Liver (tissue), 9 donors: ENCODE results near the gene NFATC1. TPM values are rescaled to one million over a fixed set of nuclear protein-coding genes. Genes with fewer than 3 reads are reported as not detected.

Experiments used
- DNase-seq: peaks from one replicate; pipeline ENCODE4 v3.0.0-alpha.2; 2017; ENCODE audit warnings: low spot score
- H3K27ac ChIP-seq, 2 donors: one replicate each; pipeline ENCODE4 v1.7.0; 2013; ENCODE audit warnings: inconsistent platforms in 2 of 2, low read length in 2 of 2, control low read depth in 1 of 2, low read depth in 1 of 2, mild to moderate bottlenecking in 1 of 2
- H3K27me3 ChIP-seq, 4 donors: one replicate each; pipeline versions ENCODE4 v1.6.1 to v1.7.0; 2013; ENCODE audit warnings: low read length in 3 of 4, inconsistent platforms in 1 of 4, mild to moderate bottlenecking in 1 of 4, moderate library complexity in 1 of 4; ENCODE audit not compliant: control insufficient read depth in 4 of 4, insufficient read depth in 4 of 4
- H3K36me3 ChIP-seq, 4 donors: one replicate each; pipeline versions ENCODE4 v1.6.1 to v1.7.0; 2013; ENCODE audit warnings: low read length in 3 of 4, mild to moderate bottlenecking in 3 of 4, low read depth in 1 of 4, moderate library complexity in 1 of 4; ENCODE audit not compliant: control insufficient read depth in 4 of 4, insufficient read depth in 3 of 4
- H3K4me1 ChIP-seq, 4 donors: one replicate each; pipeline versions ENCODE4 v1.6.1 to v1.7.0; 2013; ENCODE audit warnings: low read length in 3 of 4, mild to moderate bottlenecking in 3 of 4, moderate library complexity in 1 of 4; ENCODE audit not compliant: control insufficient read depth in 4 of 4, insufficient read depth in 4 of 4
- H3K4me3 ChIP-seq, 3 donors: one replicate each; pipeline versions ENCODE4 v1.6.1 to v1.7.0; 2013; ENCODE audit warnings: low read length in 3 of 3, control low read depth in 1 of 3, low read depth in 1 of 3, mild to moderate bottlenecking in 1 of 3
- H3K9ac ChIP-seq, 2 donors: one replicate each; pipeline ENCODE4 v1.7.0; 2013; ENCODE audit warnings: low read length in 2 of 2, mild to moderate bottlenecking in 2 of 2, moderate library complexity in 2 of 2, control low read depth in 1 of 2, low read depth in 1 of 2
- H3K9me3 ChIP-seq, 4 donors: one replicate each; pipeline versions ENCODE4 v1.6.1 to v1.7.0; 2013; ENCODE audit warnings: low read length in 3 of 4; ENCODE audit not compliant: control insufficient read depth in 4 of 4
- EGR1 ChIP-seq, 2 donors: IDR thresholded peaks; 2 replicates each; pipeline ENCODE4 v1.6.1; 2016 to 2018; ENCODE audit warnings: antibody characterized with exemption in 2 of 2, low read depth in 2 of 2
- FOXA1 ChIP-seq: IDR thresholded peaks from 2 replicates; pipeline ENCODE4 v1.6.1; 2016; ENCODE audit warnings: antibody characterized with exemption
- HNF4A ChIP-seq, 2 donors: conservative IDR thresholded peaks; 2 replicates each; pipeline ENCODE4 v1.6.1; 2016; ENCODE audit warnings: antibody characterized with exemption in 2 of 2, mild to moderate bottlenecking in 2 of 2
- HNF4G ChIP-seq: IDR thresholded peaks from 2 replicates; pipeline ENCODE4 v1.6.1; 2016; ENCODE audit warnings: antibody characterized with exemption
- JUND ChIP-seq, 2 donors: IDR thresholded peaks; 2 replicates each; pipeline ENCODE4 v1.6.1; 2016; ENCODE audit warnings: antibody characterized with exemption in 2 of 2
- RAD21 ChIP-seq, 2 donors: IDR thresholded peaks; 2 replicates each; pipeline ENCODE4 v1.6.1; 2016; ENCODE audit warnings: antibody characterized with exemption in 2 of 2, mild to moderate bottlenecking in 2 of 2
- RXRA ChIP-seq, 2 donors: IDR thresholded peaks; 2 replicates each; pipeline ENCODE4 v1.6.1; 2017 to 2018; ENCODE audit warnings: antibody characterized with exemption in 2 of 2, mild to moderate bottlenecking in 1 of 2
- SP1 ChIP-seq: IDR thresholded peaks from 2 replicates; pipeline ENCODE4 v1.6.1; 2018; ENCODE audit warnings: antibody characterized with exemption, mild to moderate bottlenecking
- TAF1 ChIP-seq: conservative IDR thresholded peaks from 2 replicates; pipeline ENCODE4 v1.6.1; 2016; ENCODE audit warnings: antibody characterized with exemption, mild to moderate bottlenecking
- YY1 ChIP-seq: IDR thresholded peaks from 2 replicates; pipeline ENCODE4 v1.6.1; 2016; ENCODE audit warnings: antibody characterized with exemption, mild to moderate bottlenecking
- WGBS: extraction: QIAGEN DNeasy Blood & Tissue Kit; methylation state at CpG from one replicate; pipeline ENCODE4 v1.1.7; 2013; 5-methylcytosine and 5-hydroxymethylcytosine counted together
- polyA plus RNA-seq, 2 donors: library from polyadenylated mRNA; stranded (reverse) in 1 of 2; unstranded in 1 of 2; fragments of 200-250 nt in 1 of 2; fragments of >200 nt in 1 of 2; fragmentation: Nextera tagmentation in 1 of 2; extraction: Ambion mirVana in 1 of 2; gene quantifications; one replicate each; pipeline versions ENCODE4 v1.2.1 to v1.2.3, GENCODE V29; 2013 to 2015
- total RNA-seq, 2 donors: library from RNA; depleted of rRNA; stranded (reverse); fragments of >200 nt; gene quantifications; one replicate each; pipeline ENCODE4 v1.2.3, GENCODE V29; 2014
- TF ChIP-seq, protein P1 (sequence below): IDR thresholded peaks from 2 replicates; pipeline ENCODE4 v1.6.1; 2016; ENCODE audit warnings: antibody characterized with exemption, mild to moderate bottlenecking
- TF ChIP-seq, protein P2 (sequence below): IDR thresholded peaks from 2 replicates; pipeline ENCODE4 v1.6.1; 2016; ENCODE audit warnings: antibody characterized with exemption
- TF ChIP-seq, protein P3 (sequence below): fragments of 150-350 bp; IDR thresholded peaks from 2 replicates; pipeline ENCODE4 v1.5.1; 2017; ENCODE audit warnings: improper control_type of control experiment, low read depth, low read length; ENCODE audit not compliant: missing input control
- TF ChIP-seq, protein P4 (sequence below): IDR thresholded peaks from 2 replicates; pipeline ENCODE4 v1.6.1; 2016; ENCODE audit warnings: antibody characterized with exemption
- TF ChIP-seq, protein P5 (sequence below): IDR thresholded peaks from 2 replicates; pipeline ENCODE4 v1.6.1; 2016; ENCODE audit warnings: antibody characterized with exemption
- donor health status: healthy.
- donor health status: healthy.
- donor health status: healthy.
- donor health status: healthy.
- donor health status: healthy.

The NFATC1 gene
- total and polyA plus RNA-seq, 4 donors: 0.57 to 2.2 (median 1.3) TPM

DNA sequence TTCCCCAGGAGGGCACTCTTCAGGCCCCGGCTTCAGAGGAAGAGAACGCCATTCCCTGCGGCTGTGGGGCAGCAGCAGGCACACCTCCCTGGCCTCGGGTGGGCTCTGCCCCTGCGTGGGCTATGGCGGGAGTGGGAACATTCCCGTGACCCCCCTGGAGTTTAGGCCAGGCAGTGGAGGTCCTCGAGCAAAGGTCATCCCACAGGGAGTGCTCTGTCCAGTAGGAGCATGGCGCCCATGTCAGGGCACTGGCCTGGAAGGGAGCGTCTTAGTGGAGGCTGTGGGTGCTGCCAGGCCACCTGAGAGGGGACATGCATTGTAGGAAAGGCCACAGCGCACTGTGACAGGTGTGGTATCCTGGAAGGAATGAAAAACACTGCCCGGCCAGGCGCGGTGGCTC, 9.2 kb upstream of the NFATC1 start:
- no peaks in the 10 kb centered on the region for H3K36me3 ChIP-seq
- DNase-seq: no peak

DNA sequence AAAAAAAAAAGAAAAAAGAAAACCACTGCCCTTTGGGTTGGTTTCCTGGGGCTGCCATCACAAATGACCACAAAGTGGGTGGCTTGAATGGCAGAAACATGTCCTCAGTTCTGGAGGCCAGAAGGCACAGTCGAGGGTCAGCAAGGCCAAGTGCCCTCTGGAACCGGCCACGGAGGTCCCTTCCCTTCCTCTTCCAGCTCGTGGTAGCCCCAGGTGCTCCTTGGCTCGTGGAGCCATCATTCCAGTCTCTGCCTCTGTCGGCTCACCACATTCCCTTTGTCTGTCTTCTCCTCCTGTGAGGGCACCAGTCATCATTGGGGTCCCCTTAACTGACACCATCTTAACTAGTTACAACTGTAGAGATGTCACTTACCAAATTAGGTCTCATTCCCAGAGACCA, 8.5 kb upstream of the NFATC1 start:
- no peak overlapping the region for H3K9ac ChIP-seq
- no peaks in the 10 kb centered on the region for H3K9me3 ChIP-seq
- no peaks in the 10 kb centered on the region for H3K36me3 ChIP-seq
- H3K27me3 ChIP-seq: peaks cover 0 to 18% (median 2%) of the 10 kb centered on the region in 4 donors
- WGBS: 62% methylated on average over 6 of the region's 6 CpGs
- no peak for DNase-seq
- H3K27ac ChIP-seq: no peak overlapping the region
- TF ChIP-seq, protein P1, sequence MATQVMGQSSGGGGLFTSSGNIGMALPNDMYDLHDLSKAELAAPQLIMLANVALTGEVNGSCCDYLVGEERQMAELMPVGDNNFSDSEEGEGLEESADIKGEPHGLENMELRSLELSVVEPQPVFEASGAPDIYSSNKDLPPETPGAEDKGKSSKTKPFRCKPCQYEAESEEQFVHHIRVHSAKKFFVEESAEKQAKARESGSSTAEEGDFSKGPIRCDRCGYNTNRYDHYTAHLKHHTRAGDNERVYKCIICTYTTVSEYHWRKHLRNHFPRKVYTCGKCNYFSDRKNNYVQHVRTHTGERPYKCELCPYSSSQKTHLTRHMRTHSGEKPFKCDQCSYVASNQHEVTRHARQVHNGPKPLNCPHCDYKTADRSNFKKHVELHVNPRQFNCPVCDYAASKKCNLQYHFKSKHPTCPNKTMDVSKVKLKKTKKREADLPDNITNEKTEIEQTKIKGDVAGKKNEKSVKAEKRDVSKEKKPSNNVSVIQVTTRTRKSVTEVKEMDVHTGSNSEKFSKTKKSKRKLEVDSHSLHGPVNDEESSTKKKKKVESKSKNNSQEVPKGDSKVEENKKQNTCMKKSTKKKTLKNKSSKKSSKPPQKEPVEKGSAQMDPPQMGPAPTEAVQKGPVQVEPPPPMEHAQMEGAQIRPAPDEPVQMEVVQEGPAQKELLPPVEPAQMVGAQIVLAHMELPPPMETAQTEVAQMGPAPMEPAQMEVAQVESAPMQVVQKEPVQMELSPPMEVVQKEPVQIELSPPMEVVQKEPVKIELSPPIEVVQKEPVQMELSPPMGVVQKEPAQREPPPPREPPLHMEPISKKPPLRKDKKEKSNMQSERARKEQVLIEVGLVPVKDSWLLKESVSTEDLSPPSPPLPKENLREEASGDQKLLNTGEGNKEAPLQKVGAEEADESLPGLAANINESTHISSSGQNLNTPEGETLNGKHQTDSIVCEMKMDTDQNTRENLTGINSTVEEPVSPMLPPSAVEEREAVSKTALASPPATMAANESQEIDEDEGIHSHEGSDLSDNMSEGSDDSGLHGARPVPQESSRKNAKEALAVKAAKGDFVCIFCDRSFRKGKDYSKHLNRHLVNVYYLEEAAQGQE: no peak
- TF ChIP-seq, protein P2, sequence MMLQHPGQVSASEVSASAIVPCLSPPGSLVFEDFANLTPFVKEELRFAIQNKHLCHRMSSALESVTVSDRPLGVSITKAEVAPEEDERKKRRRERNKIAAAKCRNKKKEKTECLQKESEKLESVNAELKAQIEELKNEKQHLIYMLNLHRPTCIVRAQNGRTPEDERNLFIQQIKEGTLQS: no peak
- TF ChIP-seq, protein P3, sequence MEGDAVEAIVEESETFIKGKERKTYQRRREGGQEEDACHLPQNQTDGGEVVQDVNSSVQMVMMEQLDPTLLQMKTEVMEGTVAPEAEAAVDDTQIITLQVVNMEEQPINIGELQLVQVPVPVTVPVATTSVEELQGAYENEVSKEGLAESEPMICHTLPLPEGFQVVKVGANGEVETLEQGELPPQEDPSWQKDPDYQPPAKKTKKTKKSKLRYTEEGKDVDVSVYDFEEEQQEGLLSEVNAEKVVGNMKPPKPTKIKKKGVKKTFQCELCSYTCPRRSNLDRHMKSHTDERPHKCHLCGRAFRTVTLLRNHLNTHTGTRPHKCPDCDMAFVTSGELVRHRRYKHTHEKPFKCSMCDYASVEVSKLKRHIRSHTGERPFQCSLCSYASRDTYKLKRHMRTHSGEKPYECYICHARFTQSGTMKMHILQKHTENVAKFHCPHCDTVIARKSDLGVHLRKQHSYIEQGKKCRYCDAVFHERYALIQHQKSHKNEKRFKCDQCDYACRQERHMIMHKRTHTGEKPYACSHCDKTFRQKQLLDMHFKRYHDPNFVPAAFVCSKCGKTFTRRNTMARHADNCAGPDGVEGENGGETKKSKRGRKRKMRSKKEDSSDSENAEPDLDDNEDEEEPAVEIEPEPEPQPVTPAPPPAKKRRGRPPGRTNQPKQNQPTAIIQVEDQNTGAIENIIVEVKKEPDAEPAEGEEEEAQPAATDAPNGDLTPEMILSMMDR: no peak
- TF ChIP-seq HNF4G: no peak
- no peak overlapping the region for H3K4me3 ChIP-seq
- no peaks in the 10 kb centered on the region for H3K4me1 ChIP-seq

More for the DNA sequence above, 9.2 kb upstream of the NFATC1 start:
- Histone ChIP-seq H3K9ac (no peak overlapping the region), H3K9me3 (no peaks in the 10 kb centered on the region), H3K4me1 (no peaks in the 10 kb centered on the region), H3K4me3 (no peak overlapping the region), H3K27me3 (peaks cover 0 to 17% (median 2%) of the 10 kb centered on the region in 4 donors), H3K27ac (no peak overlapping the region)
- WGBS: 89% methylated on average over 14 of the region's 14 CpGs
- TF ChIP-seq TAF1 (no peak), RXRA (IDR thresholded peaks at IDR 0.05) (no peak), JUND (IDR thresholded peaks at IDR 0.05) (no peak), FOXA1 (no peak), HNF4A (conservative IDR thresholded peaks at IDR 0.05) (no peak), SP1 (no peak), YY1 (no peak), RAD21 (IDR thresholded peaks at IDR 0.05) (no peak), HNF4G (no peak), EGR1 (IDR thresholded peaks at IDR 0.05; ENCODE audit: low read depth in 2 of 2) (no peak)
- TF ChIP-seq, protein P4, sequence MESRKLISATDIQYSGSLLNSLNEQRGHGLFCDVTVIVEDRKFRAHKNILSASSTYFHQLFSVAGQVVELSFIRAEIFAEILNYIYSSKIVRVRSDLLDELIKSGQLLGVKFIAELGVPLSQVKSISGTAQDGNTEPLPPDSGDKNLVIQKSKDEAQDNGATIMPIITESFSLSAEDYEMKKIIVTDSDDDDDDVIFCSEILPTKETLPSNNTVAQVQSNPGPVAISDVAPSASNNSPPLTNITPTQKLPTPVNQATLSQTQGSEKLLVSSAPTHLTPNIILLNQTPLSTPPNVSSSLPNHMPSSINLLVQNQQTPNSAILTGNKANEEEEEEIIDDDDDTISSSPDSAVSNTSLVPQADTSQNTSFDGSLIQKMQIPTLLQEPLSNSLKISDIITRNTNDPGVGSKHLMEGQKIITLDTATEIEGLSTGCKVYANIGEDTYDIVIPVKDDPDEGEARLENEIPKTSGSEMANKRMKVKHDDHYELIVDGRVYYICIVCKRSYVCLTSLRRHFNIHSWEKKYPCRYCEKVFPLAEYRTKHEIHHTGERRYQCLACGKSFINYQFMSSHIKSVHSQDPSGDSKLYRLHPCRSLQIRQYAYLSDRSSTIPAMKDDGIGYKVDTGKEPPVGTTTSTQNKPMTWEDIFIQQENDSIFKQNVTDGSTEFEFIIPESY: no peak
- TF ChIP-seq, protein P3: no peak
- TF ChIP-seq, protein P2: no peak
- TF ChIP-seq, protein P5, sequence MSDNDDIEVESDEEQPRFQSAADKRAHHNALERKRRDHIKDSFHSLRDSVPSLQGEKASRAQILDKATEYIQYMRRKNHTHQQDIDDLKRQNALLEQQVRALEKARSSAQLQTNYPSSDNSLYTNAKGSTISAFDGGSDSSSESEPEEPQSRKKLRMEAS: no peak
- TF ChIP-seq, protein P1: no peak
